BJ (cell line): ENCODE data around the gene PLCG1. TPM values are rescaled to one million over a fixed set of nuclear protein-coding genes. Genes with fewer than 3 reads are reported as not detected.
A peak's percentile ranks its signal among the peaks of the same experiment; 100 is the strongest.
"Not testable (repeated sequence)": the region's sequence is repeated elsewhere in the genome, so short reads cannot be mapped to it uniquely, and the experiment has no call there.

ENCODE experiments used
- CTCF ChIA-PET: fragments of 350-600 bp; formaldehyde crosslinking; extraction: SDS; loops from one replicate; lab custom pipeline; 2021; ENCODE audit warnings: antibody characterized with exemption, inconsistent platforms; lab: Yijun Ruan, JAX
- POLR2A ChIA-PET: fragments of 300-600 bp; sonication (Branson Sonifier 250); formaldehyde crosslinking; extraction: SDS; loops from one replicate; lab custom pipeline; 2021; ENCODE audit warnings: antibody characterized with exemption; lab: Charles Lee
- DNase-seq: peaks from one replicate; pipeline ENCODE4 v3.0.0-alpha.2; 2011; ENCODE audit warnings: low read depth
- H3K27me3 ChIP-seq: 2 replicates; pipeline ENCODE4 v1.6.0; 2011; ENCODE audit warnings: low read length; ENCODE audit not compliant: control insufficient read depth, insufficient read depth
- H3K36me3 ChIP-seq: 2 replicates; pipeline ENCODE4 v1.5.1; 2011; ENCODE audit warnings: low read length; ENCODE audit not compliant: control insufficient read depth, insufficient read depth
- H3K4me3 ChIP-seq: 2 replicates; pipeline ENCODE4 v1.5.1; 2011; ENCODE audit warnings: low read depth, mild to moderate bottlenecking, control low read depth, low read length
- CTCF ChIP-seq: IDR thresholded peaks from 2 replicates; pipeline ENCODE4 v1.5.1; 2011; ENCODE audit warnings: low read depth, mild to moderate bottlenecking, control low read depth, inconsistent platforms, low read length, moderate library complexity; ENCODE audit not compliant: insufficient read depth
- polyA plus RNA-seq: library from polyadenylated mRNA; depleted of rRNA; stranded (reverse); fragments of >200 nt; gene quantifications from 2 replicates; pipeline ENCODE4 v1.2.3, GENCODE V29; 2011

Gene PLCG1
- polyA plus RNA-seq, 1 experiment, result 46.5 TPM

DNA sequence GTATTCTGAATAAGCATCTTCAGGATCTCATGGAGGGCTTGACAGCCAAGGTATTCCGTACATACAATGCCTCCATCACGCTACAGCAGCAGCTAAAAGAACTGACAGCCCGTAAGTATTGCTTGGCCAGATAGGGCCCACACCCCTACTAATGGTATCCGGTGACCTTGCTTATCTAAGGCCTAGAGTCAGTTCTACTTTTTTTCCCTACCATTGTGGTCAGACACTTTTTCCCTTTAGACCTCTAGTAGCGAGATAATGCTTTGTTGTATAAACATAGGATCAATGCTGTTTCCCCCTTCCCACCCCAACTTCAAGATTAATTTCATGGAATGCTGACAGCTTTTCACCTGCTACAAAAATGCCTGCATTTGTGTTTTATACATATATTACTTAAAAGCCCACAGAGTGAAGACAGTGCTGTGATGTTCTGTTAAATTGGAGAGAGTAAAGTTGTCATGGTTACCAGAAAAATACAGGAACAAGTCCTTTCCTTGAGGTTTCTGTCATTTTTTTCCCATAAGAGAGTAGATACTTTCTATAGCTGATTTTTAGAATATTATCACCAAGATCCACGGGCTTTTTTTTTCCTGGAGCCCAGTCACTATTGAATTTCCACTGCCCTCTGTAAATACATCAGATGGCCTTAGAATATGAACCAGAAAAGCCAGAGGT is 20.9 kb upstream of the PLCG1 start:
- Histone ChIP-seq H3K36me3 (peaks cover 36% of the 10 kb centered on the region), H3K4me3 (no peak overlapping the region), H3K27me3 (no peaks in the 10 kb centered on the region)
- ChIA-PET CTCF (interaction anchor here (1.6 to 2.3 kb wide), 2 partner anchors 14 to 224 kb away, joined by 3 to 6 read pairs; partner anchors contain the start of gene LPIN3), POLR2A (no interaction called here)
- no peak for DNase-seq
- TF ChIP-seq CTCF, result no peak

DNA sequence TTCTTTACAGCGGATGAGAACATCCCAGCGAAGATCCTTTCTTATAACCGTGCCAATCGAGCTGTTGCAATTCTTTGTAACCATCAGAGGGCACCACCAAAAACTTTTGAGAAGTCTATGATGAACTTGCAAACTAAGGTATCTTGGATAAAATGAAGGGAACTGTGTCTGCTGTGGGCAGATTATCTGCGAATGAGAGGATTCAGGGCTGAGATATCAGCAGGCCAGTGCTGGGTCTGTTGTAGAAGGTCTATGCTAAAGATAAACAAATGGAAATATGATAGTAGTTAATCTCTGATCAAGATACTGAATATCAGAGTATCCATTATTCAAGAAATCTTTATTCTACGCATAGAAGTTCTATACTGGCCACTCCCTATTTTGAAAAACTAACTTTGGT is 19.2 kb upstream of the PLCG1 start:
- POLR2A ChIA-PET, H3K4me3 ChIP-seq, DNase-seq, H3K27me3 ChIP-seq: not testable (repeated sequence)
- H3K36me3 ChIP-seq, result peaks cover 36% of the 10 kb centered on the region
- 0 out of 2 replicates have a peak, but pooled peaks have one; percentile 7 for TF ChIP-seq CTCF
- CTCF ChIA-PET, result interaction anchor here (2.3 to 5.9 kb wide), 2 partner anchors 12 to 222 kb away, joined by 6 to 24 read pairs; partner anchors contain the start of gene LPIN3

- no peak for DNase-seq
- H3K27me3 ChIP-seq, result no peaks in the 10 kb centered on the region
- POLR2A ChIA-PET, result no interaction called here
- CTCF ChIA-PET, result interaction anchor here (0.9 to 5.9 kb wide), 6 partner anchors 9 to 221 kb away, joined by 3 to 24 read pairs (median 3); partner anchors contain the start of gene LPIN3
- H3K36me3 ChIP-seq, result peaks cover 35% of the 10 kb centered on the region
- no peak for TF ChIP-seq CTCF
- no peak overlapping the region for H3K4me3 ChIP-seq
These were observed 18.7 kb upstream of the PLCG1 start for GRCh38 chr20:41118632-41119031.

- DNase-seq, result no peak
- no peak overlapping the region for H3K4me3 ChIP-seq
- no peak for TF ChIP-seq CTCF
- no peaks in the 10 kb centered on the region for H3K27me3 ChIP-seq
- peaks cover 28% of the 10 kb centered on the region for H3K36me3 ChIP-seq
- ChIA-PET CTCF (interaction anchor here (0.7 to 5.9 kb wide), 7 partner anchors 8 to 220 kb away, joined by 3 to 24 read pairs (median 3); partner anchors contain the start of gene LPIN3), POLR2A (no interaction called here)
These were observed 17.5 kb upstream of the PLCG1 start for GRCh38 chr20:41119614-41120561.

- Histone ChIP-seq H3K4me3 (no peak overlapping the region), H3K27me3 (no peaks in the 10 kb centered on the region), H3K36me3 (peaks cover 27% of the 10 kb centered on the region)
- ChIA-PET POLR2A (no interaction called here), CTCF (interaction anchor here (0.6 to 5.9 kb wide), 6 partner anchors 11 to 219 kb away, joined by 3 to 24 read pairs (median 5); partner anchors contain the start of gene LPIN3)
- DNase-seq, result no peak
- no peak for TF ChIP-seq CTCF
These were observed 15.9 kb upstream of the PLCG1 start for GRCh38 chr20:41121399-41121798.
